ENCODE data around the gene HDAC1. TPM values are rescaled to one million over a fixed set of nuclear protein-coding genes. Genes with fewer than 3 reads are reported as not detected.

Gene HDAC1
- polyA plus RNA-seq, 1 experiment, result 185 TPM

DNA sequence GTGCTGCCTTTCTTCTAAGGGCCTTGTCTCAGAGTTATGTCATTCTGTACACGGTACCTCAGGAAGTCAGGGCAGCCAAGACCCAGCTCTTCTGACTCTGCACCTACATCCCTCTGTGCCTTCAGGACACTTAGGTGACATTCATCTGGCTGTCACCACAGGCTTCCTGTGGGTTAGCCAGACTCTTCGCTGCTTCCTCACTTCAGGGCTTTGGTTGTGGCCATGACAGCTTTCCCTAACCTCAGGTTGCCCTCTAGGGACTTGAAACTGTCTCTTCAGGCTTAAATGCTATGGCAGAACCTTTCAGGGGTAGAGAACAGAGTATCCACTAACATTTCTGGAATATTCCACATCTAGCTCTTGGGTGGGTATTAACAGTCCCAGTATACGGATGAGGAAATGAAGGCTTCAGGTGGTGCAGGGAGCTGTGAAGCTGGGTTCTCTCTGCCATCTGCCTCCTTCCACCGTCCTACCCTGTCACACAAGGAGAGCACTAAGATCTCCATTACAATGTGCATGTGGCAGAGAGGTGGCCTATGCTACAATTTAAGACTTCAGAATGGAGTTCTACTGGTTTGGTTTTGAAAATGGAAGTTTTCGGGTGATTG is 80.4 kb downstream of the HDAC1 start:
- DNase-seq (ENCODE audit: low read depth), result no peak
- no peak for TF ChIP-seq CTCF (IDR thresholded peaks at IDR 0.05; ENCODE audit: insufficient read depth, low read depth, low read length)
- Histone ChIP-seq H3K36me3 (ENCODE audit: control insufficient read depth, insufficient read depth, low read length) (peaks cover 34% of the 10 kb centered on the region), H3K27me3 (ENCODE audit: control insufficient read depth, insufficient read depth, low read length) (no peaks in the 10 kb centered on the region), H3K4me3 (ENCODE audit: low read depth, low read length) (no peak overlapping the region)
- CTCF ChIA-PET, result interaction anchor here (0.5 to 2.1 kb wide), 3 partner anchors 28 to 173 kb away, joined by 3 to 6 read pairs (median 3); no protein-coding TSS in a partner anchor
- POLR2A ChIA-PET, result interaction anchor here (0.6 kb wide), 1 partner anchor 81 kb away, joined by 3 read pairs; no protein-coding TSS in a partner anchor

DNA sequence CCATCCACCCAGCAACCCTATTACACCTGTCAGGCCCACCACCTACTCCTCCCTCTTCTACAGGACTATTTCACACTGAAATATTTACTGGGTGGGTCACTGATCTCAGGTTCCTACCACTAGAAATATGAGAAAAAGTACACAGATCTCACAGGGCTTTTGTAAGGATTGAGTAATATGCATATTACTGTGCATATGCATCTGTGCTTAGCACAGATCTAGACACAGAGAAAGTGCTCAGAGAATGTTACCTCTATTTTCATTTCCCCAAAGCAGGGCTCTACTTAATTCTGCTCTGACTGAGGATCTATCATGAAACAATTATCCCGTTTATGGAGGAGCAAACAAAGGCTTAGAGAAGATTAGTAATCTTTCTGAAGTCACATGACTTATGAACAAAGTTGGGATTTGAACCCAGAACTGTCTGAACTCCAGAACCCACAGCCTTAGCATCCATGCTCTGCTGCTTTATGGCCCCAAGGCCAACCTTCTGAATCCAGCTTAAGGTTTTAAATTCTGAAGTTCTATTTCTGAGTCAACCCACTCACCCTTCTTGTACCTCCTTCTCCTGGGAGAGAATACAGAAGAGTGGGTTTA is 82.2 kb downstream of the HDAC1 start:
- ChIA-PET CTCF (interaction anchor here (0.8 to 2.1 kb wide), 3 partner anchors 14 to 139 kb away, joined by 3 to 6 read pairs (median 3); no protein-coding TSS in a partner anchor), POLR2A (no interaction called here)
- no peak overlapping the region for H3K4me3 ChIP-seq (ENCODE audit: low read depth, low read length)
- no peaks in the 10 kb centered on the region for H3K27me3 ChIP-seq (ENCODE audit: control insufficient read depth, insufficient read depth, low read length)
- H3K36me3 ChIP-seq (ENCODE audit: control insufficient read depth, insufficient read depth, low read length), result peaks cover 40% of the 10 kb centered on the region
- TF ChIP-seq CTCF (IDR thresholded peaks at IDR 0.05; ENCODE audit: insufficient read depth, low read depth, low read length), result no peak
- no peak for DNase-seq (ENCODE audit: low read depth)

- ChIA-PET CTCF (no interaction called here), POLR2A (no interaction called here)
- no peak for DNase-seq (ENCODE audit: low read depth)
- TF ChIP-seq CTCF (IDR thresholded peaks at IDR 0.05; ENCODE audit: insufficient read depth, low read depth, low read length), result no peak
- Histone ChIP-seq H3K36me3 (ENCODE audit: control insufficient read depth, insufficient read depth, low read length) (peaks cover 55% of the 10 kb centered on the region), H3K4me3 (ENCODE audit: low read depth, low read length) (no peak overlapping the region), H3K27me3 (ENCODE audit: control insufficient read depth, insufficient read depth, low read length) (no peaks in the 10 kb centered on the region)
Measured at GRCh38 chr1:32376199-32376598, 84.3 kb downstream of the HDAC1 start.

DNA sequence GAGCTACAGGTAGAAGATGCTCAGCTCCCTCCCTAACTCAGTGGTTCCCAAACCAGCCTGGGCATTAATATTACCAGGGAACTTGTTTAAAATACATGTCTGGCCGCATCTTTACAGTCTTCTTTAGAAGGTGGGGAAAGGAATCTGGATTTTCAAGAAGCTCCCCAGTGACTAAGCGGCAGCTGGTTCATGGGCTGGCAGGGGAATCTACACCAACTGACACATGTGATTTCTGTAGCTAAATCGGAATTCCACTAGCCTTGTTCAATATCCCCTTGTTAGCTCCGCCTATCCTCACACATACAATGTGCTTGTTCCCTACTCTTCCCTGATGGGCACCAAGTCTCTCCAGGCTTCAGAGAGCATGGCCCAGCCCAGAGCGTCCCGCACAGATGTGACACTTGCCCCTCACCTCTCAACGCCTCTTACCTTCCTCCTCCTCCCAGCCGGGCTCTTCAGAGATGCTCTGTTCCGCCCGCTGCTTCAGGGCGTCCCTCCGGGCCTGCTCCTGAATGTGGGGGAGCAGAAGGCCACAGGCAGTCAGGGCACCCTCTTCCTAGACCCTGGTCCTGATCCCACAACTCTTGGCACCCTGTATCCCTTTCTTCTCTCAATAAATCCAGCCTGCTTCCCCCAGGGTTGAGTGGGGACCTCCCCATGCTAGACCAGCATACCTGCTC is 85.8 kb downstream of the HDAC1 start:
- H3K4me3 ChIP-seq (ENCODE audit: low read depth, low read length), result no peak overlapping the region
- ChIA-PET CTCF (no interaction called here), POLR2A (no interaction called here)
- peaks cover 48% of the 10 kb centered on the region for H3K36me3 ChIP-seq (ENCODE audit: control insufficient read depth, insufficient read depth, low read length)
- no peak for DNase-seq (ENCODE audit: low read depth)
- no peaks in the 10 kb centered on the region for H3K27me3 ChIP-seq (ENCODE audit: control insufficient read depth, insufficient read depth, low read length)
- no peak for TF ChIP-seq CTCF (IDR thresholded peaks at IDR 0.05; ENCODE audit: insufficient read depth, low read depth, low read length)

- Histone ChIP-seq H3K4me3 (ENCODE audit: low read depth, low read length) (no peak overlapping the region), H3K36me3 (ENCODE audit: control insufficient read depth, insufficient read depth, low read length) (peaks cover 49% of the 10 kb centered on the region), H3K27me3 (ENCODE audit: control insufficient read depth, insufficient read depth, low read length) (no peaks in the 10 kb centered on the region)
- TF ChIP-seq CTCF (IDR thresholded peaks at IDR 0.05; ENCODE audit: insufficient read depth, low read depth, low read length), result no peak
- ChIA-PET CTCF (no interaction called here), POLR2A (no interaction called here)
- no peak for DNase-seq (ENCODE audit: low read depth)
Measured at GRCh38 chr1:32380057-32380456, 88.2 kb downstream of the HDAC1 start.
